ENCODE results near the gene LPP.
A peak's percentile ranks its signal among the peaks of the same experiment; 100 is the strongest.

The LPP gene

DNA sequence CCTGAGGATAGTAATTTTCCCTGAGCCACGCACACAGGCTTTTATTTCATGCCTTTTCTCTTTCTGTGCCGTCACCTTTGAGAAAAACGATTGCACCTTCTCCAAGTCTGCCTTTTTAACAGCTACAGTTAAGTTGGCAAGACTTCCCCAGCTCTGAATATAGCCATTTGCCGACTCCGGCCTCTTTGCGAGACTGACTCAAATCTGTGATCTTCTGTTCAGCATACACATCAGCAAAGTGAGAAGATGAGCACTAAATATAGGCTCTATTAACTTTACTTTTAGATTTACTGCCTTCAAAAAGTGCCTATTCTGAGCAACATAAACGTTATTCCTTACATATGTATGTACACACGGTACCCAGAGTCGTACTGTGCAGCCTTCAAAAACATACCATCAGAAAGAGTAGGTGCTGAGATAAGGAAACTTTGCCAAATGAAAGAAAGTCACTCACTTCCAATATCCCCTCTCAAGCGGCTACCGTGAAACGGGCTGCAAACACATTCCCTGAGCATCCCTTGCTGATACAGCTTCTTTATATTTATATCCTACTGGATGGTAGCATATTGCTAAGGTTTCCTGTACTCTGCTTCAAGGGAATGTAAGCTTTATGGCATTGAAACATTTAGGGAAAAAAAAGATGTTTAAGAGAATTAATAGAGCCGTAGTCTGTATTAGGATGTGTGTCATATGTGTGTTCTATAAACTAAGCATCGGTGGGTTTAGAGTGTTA is 734.5 kb downstream of the LPP start:
- in situ Hi-C loops (cut with HindIII; ENCODE audit: low sequenced_read_pairs), result no loop called here

DNA sequence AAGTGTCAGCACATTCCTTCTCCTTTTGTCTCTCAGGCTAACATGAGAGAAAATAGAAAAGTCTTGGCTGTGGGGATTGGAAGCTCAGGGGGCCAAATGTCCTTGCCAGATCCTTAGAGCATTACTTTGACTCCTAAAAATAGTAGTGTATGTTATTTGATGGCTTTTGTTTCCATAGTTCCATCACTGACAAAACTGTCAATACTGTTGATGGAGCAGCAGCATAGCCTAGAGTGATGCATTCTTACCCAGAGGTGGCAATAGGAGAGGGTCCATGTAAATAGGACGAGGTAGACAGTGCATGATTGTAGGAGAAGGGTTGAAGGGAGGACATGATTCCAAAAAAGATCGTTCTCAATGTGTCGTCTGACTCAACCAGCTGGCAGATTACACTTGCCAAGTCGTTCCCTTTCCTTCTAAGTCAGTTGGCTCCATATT is 735.1 kb downstream of the LPP start:
- in situ Hi-C loops (cut with HindIII; ENCODE audit: low sequenced_read_pairs), result no loop called here
- no peak overlapping the region for H3K4me3 ChIP-seq (ENCODE audit: low read depth, low read length)
- no peak for DNase-seq (ENCODE audit: low read depth)
- TF ChIP-seq, protein P1, sequence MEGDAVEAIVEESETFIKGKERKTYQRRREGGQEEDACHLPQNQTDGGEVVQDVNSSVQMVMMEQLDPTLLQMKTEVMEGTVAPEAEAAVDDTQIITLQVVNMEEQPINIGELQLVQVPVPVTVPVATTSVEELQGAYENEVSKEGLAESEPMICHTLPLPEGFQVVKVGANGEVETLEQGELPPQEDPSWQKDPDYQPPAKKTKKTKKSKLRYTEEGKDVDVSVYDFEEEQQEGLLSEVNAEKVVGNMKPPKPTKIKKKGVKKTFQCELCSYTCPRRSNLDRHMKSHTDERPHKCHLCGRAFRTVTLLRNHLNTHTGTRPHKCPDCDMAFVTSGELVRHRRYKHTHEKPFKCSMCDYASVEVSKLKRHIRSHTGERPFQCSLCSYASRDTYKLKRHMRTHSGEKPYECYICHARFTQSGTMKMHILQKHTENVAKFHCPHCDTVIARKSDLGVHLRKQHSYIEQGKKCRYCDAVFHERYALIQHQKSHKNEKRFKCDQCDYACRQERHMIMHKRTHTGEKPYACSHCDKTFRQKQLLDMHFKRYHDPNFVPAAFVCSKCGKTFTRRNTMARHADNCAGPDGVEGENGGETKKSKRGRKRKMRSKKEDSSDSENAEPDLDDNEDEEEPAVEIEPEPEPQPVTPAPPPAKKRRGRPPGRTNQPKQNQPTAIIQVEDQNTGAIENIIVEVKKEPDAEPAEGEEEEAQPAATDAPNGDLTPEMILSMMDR (IDR thresholded peaks at IDR 0.05; ENCODE audit: low read depth, low read length, missing control alignments), result no peak

More for the DNA sequence above, 734.5 kb downstream of the LPP start:
- TF ChIP-seq, protein P1 (IDR thresholded peaks at IDR 0.05; ENCODE audit: low read depth, low read length, missing control alignments), result no peak
- DNase-seq (ENCODE audit: low read depth), result no peak
- H3K4me3 ChIP-seq (ENCODE audit: low read depth, low read length), result no peak overlapping the region

DNA sequence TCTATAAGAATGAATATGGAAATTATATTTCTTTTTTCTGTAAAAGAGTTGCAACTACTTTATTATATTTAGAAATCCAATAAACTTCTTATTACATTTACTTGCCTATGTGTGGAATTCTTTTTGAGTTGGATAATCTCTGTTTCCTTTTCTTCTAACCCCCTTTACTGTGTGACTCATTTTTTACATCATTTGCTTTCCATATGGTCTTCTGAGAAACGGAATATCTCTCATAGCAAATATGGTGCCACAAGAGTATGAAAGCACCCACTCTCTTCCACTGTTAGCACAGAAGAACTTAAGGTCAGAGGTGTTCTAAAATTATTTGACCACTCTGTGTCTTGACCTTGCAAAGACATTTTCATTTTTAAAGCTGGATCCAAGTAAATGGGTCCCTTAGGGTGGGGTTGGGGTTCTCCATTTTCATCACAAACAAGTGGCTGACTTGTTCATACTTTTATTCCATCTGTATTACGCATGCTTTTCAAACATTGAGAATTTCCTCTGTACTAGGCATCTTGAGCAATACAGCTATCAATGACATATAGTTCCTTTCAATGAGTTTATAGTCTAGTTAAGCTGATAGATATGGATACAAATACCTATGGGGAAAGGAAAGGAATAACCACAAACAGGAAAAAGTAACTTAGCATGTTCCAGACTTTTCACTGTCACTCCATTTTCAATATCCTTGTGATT is 736.8 kb downstream of the LPP start:
- TF ChIP-seq, protein P1 (IDR thresholded peaks at IDR 0.05; ENCODE audit: low read depth, low read length, missing control alignments), result no peak
- no peak for DNase-seq (ENCODE audit: low read depth)
- in situ Hi-C loops (cut with HindIII; ENCODE audit: low sequenced_read_pairs), result no loop called here
- no peak overlapping the region for H3K4me3 ChIP-seq (ENCODE audit: low read depth, low read length)

DNA sequence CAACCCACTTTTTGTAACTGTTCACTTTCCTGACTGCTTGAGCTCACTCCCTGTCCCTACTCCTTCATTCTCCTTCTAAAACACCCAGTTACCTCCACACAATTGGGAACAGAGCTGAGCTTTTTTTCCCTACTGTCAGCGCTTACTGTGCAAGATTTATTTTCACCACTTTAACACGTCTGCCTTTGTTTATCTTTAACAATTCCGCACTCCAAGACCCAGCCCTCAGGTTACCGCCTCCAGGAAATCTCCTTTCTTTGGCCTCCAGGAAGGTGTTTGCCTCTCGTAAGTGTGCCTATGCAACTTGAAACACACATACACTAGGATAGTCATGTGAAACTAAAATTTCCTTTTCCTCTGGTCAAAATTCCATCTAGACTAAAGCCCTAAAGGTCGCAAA is 745.9 kb downstream of the LPP start:
- no peak for DNase-seq (ENCODE audit: low read depth)
- TF ChIP-seq, protein P1 (IDR thresholded peaks at IDR 0.05; ENCODE audit: low read depth, low read length, missing control alignments), result no peak
- H3K4me3 ChIP-seq (ENCODE audit: low read depth, low read length), result no peak overlapping the region
- in situ Hi-C loops (cut with HindIII; ENCODE audit: low sequenced_read_pairs), result no loop called here

DNA sequence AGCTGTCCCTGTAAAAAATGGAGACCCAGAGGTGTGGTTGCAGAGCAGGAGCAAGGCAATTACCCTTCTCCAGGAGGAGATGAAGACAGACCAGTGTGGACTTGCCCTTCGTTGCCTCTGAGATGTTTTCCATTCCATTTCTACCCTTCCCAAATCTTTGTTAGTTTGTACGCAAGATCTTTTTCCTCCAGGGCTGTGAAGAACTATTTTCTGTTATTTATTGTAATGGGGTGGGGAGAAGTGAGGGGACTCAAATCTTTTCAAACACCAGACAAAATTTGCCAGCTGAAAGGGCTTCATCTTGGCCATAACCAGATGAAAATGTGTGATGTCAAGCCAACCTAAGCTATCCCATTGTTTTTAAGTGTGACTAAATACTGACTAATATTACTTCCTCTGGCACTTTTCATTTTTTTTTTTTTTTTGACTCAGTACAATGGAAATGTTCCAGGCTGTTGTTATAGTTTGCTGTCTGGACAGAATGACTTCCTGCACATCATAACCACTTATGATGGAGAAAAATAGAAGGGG is 746.5 kb downstream of the LPP start:
- H3K4me3 ChIP-seq (ENCODE audit: low read depth, low read length), result no peak overlapping the region
- peak; percentile 85 for DNase-seq (ENCODE audit: low read depth)
- in situ Hi-C loops (cut with HindIII; ENCODE audit: low sequenced_read_pairs), result no loop called here
- TF ChIP-seq, protein P1 (IDR thresholded peaks at IDR 0.05; ENCODE audit: low read depth, low read length, missing control alignments), result no peak

DNA sequence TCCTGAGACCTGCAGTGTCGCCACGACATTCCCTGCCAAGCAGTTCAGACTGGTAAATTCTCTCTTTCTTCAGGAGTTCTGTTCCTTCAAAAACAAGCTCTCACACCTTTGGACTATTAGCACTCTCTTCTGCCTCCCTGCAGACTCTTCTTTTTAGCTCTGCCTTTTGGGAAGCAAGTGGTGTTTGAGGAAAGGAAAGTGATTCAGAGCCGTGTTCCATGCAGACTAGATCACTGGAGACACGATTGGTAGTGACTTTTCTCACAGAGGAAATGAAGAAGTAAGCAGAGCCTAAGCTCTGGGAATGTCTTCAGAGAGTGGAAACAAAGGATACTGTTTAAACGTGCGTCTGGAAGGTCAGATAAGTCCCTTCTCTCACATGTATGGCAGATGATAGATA is 747.2 kb downstream of the LPP start:
- TF ChIP-seq, protein P1 (IDR thresholded peaks at IDR 0.05; ENCODE audit: low read depth, low read length, missing control alignments), result no peak
- in situ Hi-C loops (cut with HindIII; ENCODE audit: low sequenced_read_pairs), result no loop called here
- no peak overlapping the region for H3K4me3 ChIP-seq (ENCODE audit: low read depth, low read length)
- DNase-seq (ENCODE audit: low read depth), result no peak
